Anterior cingulate cortex (tissue), 58 donors: ENCODE measurements around the gene TGIF2LY.
"Not testable (repeated sequence)": the region's sequence is repeated elsewhere in the genome, so short reads cannot be mapped to it uniquely, and the experiment has no call there.

Experiments used
- DNase-seq, 58 donors: peaks; one replicate each; lab custom pipeline; 2025; lab: John Stamatoyannopoulos, UW

The TGIF2LY gene

GRCh38 chrY:3578767-3579166, at the start of gene TGIF2LY:
Gene TGIF2LY (plus strand): TSS chrY:3579067. CDS start chrY:3579245, 178 bp downstream.
- DNase-seq, result not testable (repeated sequence)
